NCI-H2107 (cell line): ENCODE measurements around the gene IL24.

ENCODE experiments used
- DNase-seq: peaks from one replicate; lab custom pipeline; 2025; lab: John Stamatoyannopoulos, UW

The IL24 gene

GRCh38 chr1:206925106-206925736 lies 28.0 kb downstream of the IL24 start:
- DNase-seq = no peak

DNA sequence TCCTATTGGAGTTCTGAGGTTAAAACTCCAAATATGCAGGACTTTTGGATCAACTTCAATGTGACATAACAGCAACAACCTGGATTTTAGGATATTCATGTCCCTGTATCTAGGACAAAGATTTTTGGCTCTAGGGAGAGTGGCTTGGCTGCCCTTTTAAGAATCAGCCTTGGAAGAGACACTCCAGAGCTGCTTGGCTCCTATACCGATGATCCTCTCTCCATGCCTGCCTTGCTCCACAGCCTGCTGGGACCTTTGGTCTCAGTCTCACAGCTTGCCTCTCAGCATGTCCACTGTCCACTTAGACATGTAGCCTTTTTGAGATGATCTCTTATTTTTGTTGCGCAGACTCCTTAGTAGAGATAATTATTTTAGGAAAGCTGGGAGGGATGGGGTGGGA lies 29.0 kb downstream of the IL24 start:
- DNase-seq = no peak

DNA sequence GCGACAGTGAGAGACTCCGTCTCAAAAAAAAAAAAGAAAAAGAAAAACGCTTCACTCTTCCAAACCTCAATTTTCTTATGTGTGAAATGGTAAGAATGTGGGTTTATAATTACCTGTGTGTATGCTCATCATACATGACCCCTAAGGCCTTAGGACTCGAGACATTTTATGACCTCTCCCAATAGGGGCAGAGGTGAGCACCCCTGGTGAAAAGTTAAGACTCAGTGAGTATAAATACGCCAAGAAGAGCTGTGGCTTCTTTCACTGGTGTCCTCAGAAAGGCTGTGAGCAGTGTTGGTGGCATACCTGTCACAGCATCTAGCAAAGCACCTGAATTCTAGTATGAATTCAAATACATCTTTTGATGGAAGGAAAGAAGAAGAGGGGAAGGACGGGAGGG lies 32.3 kb downstream of the IL24 start:
- no peak for DNase-seq

DNA sequence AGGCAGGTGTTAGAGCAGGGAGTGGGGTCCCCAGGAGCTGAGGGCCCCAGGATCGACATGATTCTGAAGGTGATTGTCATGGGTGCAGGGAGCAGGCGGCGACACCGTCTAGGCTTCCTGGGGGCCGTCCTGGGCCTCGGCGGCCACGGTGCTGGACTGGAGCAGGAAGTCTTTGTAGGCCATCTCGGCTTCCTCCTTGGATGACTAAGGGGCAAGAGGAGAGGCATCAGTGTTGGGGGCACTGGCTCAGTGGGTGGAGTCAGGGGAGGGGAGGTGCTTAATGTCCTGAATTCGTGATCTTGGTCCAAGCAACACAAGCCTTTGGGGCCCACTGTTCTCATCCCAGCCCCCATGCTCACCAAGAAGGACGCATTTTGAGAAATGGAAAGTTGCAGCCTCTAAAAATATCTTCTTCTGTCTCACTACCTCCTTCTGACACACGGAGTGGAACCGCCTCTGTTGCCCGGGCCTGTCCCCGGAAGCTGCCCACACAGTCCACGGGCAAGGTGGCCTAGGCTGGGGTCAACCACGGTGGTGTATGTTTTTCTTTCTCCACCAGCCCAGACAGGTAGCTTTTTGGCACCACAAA lies 33.1 kb downstream of the IL24 start:
- DNase-seq = no peak

DNA sequence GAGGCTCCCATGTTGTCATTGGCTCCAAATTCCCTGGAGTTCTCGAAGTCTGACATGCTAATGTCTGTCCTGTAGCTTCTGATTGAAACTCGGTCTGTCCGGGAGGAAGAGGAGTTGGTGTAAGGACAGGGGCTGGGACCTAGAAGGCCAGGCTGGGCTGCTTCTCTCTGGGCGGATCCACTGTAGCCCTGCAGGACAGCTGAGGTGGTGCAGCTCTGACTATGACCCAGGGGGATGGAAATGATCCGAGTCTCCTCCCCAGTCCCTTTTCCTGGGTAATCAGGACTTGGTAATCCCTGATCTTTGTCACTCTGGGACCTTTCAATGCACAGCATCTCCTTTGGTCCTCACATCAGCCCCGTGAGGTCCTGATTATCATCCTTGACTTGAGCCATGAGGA lies 34.5 kb downstream of the IL24 start:
- no peak for DNase-seq

DNA sequence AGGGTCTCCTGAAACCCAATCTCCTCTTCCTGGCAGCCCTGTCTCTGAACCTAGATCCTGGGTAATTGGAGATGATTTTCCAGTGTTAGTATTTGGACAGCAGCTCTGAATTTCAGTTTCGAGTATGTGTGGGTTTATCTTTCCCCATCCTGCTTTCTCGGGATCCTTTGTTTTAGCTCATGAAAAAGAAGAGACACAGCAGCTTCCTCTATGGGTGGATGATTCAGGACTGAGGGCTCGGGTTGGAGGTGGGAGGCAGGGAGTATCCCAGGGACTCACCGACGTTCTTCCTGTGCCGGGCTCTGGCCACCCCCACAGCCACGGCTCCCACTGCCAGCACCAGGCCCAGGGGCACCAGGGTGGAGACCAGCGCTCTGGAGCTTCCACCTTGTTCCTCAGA lies 34.9 kb downstream of the IL24 start:
- no peak for DNase-seq

DNA sequence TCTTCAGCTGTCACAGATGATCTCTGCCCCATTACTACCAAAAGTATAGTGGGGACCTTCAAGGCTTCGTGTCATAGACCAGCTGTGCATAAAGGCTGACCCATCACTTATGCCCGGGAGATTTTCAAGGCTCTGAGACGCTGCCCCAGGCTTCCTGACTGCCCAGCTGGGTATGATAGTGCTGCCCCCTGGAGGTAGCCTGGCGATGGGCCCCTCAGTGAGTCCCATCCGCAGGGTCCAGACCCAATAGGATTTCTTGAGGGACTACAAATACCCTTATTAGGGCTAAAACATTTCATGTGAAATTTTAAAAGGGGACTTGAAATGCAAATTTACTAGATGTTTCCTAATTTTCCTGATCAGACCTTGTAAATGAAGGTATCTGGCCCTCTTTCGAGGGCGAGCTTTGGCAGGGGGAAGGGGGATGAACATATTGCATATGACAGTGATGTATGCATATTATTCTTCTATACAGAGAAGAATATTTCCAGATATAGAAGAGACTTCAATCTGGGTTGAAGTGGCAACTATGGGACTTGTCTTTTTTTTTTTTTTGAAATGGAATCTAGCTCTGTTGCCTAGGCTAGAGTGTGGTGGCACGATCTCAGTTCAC lies 36.2 kb downstream of the IL24 start:
- no peak for DNase-seq

DNA sequence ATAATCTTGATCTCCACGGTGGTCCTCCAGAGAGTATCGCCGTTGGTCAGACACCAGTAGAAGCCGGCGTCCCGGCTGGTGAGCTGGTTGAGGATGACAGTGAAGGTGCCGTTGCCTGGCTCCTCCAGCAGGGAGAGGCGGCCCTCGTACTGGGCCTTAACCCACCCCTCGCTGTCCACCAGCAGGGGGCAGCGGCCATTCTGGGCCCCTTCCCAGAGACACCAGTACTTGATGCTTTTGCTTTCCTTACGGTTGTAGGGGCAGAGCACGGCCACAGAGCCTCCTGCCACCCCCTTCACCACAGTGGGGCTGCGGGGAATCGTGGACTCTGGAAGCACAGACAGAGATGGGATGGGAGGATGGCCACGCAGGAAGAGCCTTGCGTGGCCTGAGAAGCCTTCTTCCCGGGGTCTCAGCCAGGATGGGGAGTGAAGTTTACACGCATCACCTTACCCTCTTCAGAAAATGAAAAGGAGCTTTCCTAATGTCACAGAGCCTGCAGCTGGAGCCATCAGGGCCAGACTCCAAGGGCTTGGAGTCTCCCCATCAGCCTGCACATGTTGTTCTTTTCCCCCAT lies 38.3 kb downstream of the IL24 start:
- no peak for DNase-seq

- no peak for DNase-seq
These were observed 40.2 kb downstream of the IL24 start for GRCh38 chr1:206937425-206937824.

DNA sequence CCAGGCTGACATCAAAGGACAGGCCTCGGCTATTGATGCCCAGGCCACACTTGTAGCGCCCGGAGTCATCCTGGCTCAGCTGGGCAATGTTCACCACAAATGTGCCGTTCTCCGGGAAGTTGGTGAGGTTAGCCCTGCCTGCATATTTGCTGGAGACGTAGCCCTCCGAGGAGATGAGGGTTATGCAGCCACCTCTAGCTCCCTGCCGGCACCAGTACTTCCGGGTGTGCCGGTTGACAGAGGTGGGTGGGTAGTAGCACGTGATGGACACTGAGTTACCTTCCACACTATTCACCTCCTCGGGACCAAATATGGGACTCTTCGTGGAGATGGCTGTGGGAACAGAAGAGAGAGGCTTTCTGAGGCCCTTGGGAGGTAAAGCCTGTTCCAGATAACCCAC lies 41.9 kb downstream of the IL24 start:
- DNase-seq = no peak

DNA sequence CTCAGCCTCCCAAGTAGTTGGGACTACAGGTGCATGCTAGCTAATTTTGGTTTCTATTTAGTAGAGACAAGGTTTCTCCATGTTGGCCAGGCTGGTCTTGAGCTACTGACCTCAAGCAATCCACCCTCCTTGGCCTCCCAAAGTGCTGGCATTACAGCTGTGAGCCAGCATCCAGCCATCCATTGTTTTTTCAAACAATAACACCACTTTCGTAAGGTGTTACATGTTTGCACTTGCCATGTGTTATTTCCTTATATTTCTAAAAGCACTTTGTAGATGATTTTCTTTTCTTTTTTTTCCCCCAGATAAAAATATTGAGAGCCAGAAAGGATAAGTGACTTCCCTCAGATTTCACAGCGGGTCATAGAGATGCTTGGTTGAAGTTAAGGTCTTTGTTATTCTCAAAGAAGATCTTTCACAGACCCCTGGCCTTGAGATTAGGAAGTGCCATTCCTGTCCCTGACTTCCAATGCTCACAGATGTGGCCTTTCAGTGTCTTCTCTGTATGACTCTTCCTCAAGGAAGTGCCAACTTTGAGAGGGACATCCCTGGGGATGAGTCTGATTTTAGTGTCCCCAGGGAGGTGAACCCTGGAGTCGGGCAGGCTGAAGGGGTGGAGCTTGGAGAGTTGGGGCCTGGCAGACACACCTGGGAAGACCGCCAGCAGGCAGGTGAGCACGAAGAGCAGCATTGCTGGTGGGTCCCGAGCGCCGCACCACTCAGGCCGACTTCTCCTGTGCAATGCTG lies 42.8 kb downstream of the IL24 start:
- DNase-seq = no peak

DNA sequence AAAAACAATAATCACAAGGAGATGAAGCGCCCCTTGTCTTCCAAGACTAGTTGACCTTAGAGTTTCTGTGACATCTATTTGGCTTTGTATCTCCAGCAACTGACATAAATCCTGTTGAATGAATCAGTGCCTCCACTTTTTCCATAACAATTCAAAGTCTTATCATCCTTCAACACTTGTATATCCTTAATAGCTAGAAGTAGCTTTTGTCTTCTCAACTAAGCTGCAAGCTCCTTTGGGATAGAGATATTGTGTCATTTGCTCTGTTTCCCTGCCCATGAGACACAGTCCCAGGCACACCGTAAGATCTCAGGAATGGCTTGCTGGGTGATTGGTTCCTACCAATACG lies 43.3 kb downstream of the IL24 start:
- DNase-seq = no peak

- DNase-seq = no peak
These were observed 44.6 kb downstream of the IL24 start for GRCh38 chr1:206941766-206942418.

- no peak for DNase-seq
These were observed 47.5 kb downstream of the IL24 start for GRCh38 chr1:206944703-206945102.

- no peak for DNase-seq
These were observed 48.5 kb downstream of the IL24 start for GRCh38 chr1:206945779-206946178.

DNA sequence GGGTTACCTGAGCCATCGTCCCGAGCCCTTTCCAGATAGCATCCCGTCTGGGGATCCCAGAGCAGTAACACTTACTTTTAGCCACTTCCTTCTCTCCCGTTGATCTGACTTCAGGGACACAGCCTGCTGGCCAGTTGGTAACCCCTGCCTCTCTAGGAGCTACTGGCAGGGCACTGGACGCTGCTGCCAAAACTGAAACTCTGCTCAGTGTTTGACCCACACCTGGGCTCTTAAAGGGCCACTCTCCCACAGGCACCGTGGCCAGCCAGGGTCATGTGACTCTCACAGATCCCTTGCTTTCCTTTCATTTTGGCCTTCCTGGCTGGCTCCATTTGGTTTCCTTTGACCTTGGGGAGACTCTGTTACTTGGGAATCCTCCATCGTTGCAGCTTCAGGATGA lies 49.0 kb downstream of the IL24 start, which contains the start of gene PIGR:
TSS of gene PIGR (minus strand) at position 206 of the 400 bp plus-strand sequence. CDS start 5,935 bp downstream, outside the sequence.
- no peak for DNase-seq

DNA sequence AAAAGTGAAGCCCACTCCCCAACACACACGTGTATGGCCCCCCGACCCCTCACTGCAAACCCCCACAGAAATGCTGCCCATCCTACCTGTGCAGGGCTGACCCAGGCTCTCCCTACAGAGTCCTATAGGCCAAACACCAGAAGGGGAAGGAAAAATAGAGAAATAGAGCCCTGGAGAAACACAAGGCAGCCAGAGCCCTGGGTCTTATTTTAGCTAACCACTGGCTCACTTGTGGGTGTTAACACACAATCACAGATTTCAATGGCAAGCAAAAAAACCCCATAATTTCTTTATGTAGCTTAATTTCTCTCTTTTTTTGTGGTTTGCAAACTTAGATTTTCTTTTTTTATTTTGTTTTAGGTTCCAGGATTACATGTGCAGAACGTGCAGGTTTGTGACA lies 50.0 kb downstream of the IL24 start:
- no peak for DNase-seq

DNA sequence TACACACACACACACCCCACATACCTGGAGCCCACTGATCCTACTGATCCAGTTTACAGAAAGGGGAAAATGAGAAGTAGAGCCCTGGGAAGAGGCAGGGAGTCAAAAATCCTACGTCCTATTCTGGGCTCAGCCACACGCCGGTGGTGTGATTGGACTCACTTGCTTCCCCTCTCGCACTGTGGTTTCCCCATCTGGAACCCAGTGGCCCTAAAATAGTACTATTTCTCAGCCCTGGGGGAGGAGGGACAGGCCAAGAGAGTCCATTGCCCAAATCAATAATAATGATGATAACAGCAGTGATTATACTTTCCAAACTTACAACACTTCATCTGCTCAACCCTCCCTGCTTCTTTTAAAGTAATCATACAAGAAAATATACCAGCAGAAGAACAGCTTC lies 52.0 kb downstream of the IL24 start:
- no peak for DNase-seq

DNA sequence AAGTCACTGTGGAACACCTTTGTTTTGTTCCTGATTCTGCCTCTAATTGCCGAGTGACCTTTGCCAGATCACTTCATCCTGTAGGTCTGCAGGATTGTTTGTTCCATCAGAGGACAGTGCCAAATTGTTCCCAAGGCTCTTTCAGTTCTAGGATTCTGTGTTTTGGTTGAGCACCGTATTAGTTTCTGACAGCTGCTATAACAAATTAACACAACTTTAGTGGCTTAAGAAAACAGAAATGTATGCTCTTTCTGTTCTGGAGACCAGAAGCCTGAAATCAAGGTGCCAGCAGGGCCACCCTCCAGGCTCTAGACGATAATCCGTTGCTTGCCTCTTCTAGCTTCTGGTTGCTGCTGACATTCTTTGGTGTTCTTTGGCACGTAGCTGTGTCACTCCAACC lies 52.4 kb downstream of the IL24 start:
- DNase-seq = no peak

GRCh38 chr1:206951318-206952100 lies 54.3 kb downstream of the IL24 start:
- no peak for DNase-seq

- no peak for DNase-seq
These were observed 54.9 kb downstream of the IL24 start for GRCh38 chr1:206952171-206952570.
